Activated B cell treated with CpG ODN at 0.5 μM for 24 hours (primary cell): Measurements from ENCODE around the gene GFRAL. TPM values are rescaled to one million over a fixed set of nuclear protein-coding genes. Genes with fewer than 3 reads are reported as not detected.

ENCODE experiments used
- ATAC-seq: fragments of 200-7000 bp; cut with Tn5 transposase; one replicate; pipeline ENCODE4 v1.10.0; 2021; ENCODE audit warnings: low read depth, mild to moderate bottlenecking, moderate library complexity
- CTCF ChIA-PET: fragments of 350-600 bp; sonication (Branson Sonifier 250); formaldehyde crosslinking; loops from one replicate; lab custom pipeline; 2021; ENCODE audit warnings: antibody characterized with exemption; lab: Charles Lee
- POLR2A ChIA-PET: fragments of 350-600 bp; sonication (Branson Sonifier 250); formaldehyde crosslinking; loops from one replicate; lab custom pipeline; 2021; ENCODE audit warnings: antibody characterized with exemption; lab: Charles Lee
- DNase-seq: peaks from one replicate; pipeline ENCODE4 v3.0.0; 2022
- H3K27ac Mint-ChIP-seq: one replicate; pipeline ENCODE4 v1.8.0; 2020; ENCODE audit warnings: mixed read lengths
- H3K27me3 Mint-ChIP-seq: one replicate; pipeline ENCODE4 v1.8.0; 2021; ENCODE audit warnings: mixed read lengths
- H3K36me3 Mint-ChIP-seq: one replicate; pipeline ENCODE4 v1.8.0; 2021; ENCODE audit warnings: low read depth, mixed read lengths
- H3K4me1 Mint-ChIP-seq: one replicate; pipeline ENCODE4 v1.8.0; 2021; ENCODE audit warnings: mixed read lengths
- H3K4me3 Mint-ChIP-seq: one replicate; pipeline ENCODE4 v1.8.0; 2020; ENCODE audit warnings: mild to moderate bottlenecking, mixed read lengths
- H3K9me3 Mint-ChIP-seq: one replicate; pipeline ENCODE4 v1.8.0; 2020; ENCODE audit warnings: mixed read lengths
- CTCF ChIP-seq: fragments of 200-600 bp; IDR thresholded peaks from one replicate; pipeline ENCODE4 v1.8.0; 2022; ENCODE audit warnings: antibody characterized with exemption, mild to moderate bottlenecking
- intact Hi-C: fragments of 100-400 bp; cut with micrococcal nuclease; formaldehyde crosslinking; loops from one replicate; pipeline ENCODE4 v1.15.1; 2024
- total RNA-seq: library from RNA; stranded (reverse); gene quantifications from 2 replicates; pipeline ENCODE4 v1.2.3, GENCODE V29; 2022

GFRAL gene
- total RNA-seq, 1 donor from 2014 or later, result not detected

GRCh38 chr6:55388211-55388610 lies 60.9 kb downstream of the GFRAL start:
- intact Hi-C loops, result no loop called here
- Mint-ChIP-seq H3K9me3 (no peaks in the 10 kb centered on the region), H3K27me3 (no peaks in the 10 kb centered on the region), H3K4me3 (no peak overlapping the region), H3K4me1 (no peaks in the 10 kb centered on the region), H3K27ac (no peak overlapping the region), H3K36me3 (no peaks in the 10 kb centered on the region)
- no peak for TF ChIP-seq CTCF
- POLR2A ChIA-PET, result no interaction called here
- no peak for DNase-seq
- ATAC-seq, result no peak
- CTCF ChIA-PET, result no interaction called here

GRCh38 chr6:55395871-55396270 lies 68.6 kb downstream of the GFRAL start:
- intact Hi-C loops, result no loop called here
- no peak overlapping the region for H3K27ac Mint-ChIP-seq
- DNase-seq (no peak), ATAC-seq (no peak)
- H3K27me3 Mint-ChIP-seq, result no peaks in the 10 kb centered on the region
- no peak for TF ChIP-seq CTCF
- ChIA-PET CTCF (no interaction called here), POLR2A (no interaction called here)
- H3K4me3 Mint-ChIP-seq, result no peak overlapping the region
- peaks cover 4% of the 10 kb centered on the region for H3K9me3 Mint-ChIP-seq
- H3K36me3 Mint-ChIP-seq, result no peaks in the 10 kb centered on the region
- H3K4me1 Mint-ChIP-seq, result no peaks in the 10 kb centered on the region

- no peak overlapping the region for H3K27ac Mint-ChIP-seq
- CTCF ChIA-PET, result no interaction called here
- no peak overlapping the region for H3K4me3 Mint-ChIP-seq
- no peak for DNase-seq
- H3K4me1 Mint-ChIP-seq, result no peaks in the 10 kb centered on the region
- intact Hi-C loops, result no loop called here
- H3K27me3 Mint-ChIP-seq, result no peaks in the 10 kb centered on the region
- POLR2A ChIA-PET, result no interaction called here
- H3K9me3 Mint-ChIP-seq, result peaks cover 4% of the 10 kb centered on the region
- no peak for TF ChIP-seq CTCF
- no peaks in the 10 kb centered on the region for H3K36me3 Mint-ChIP-seq
- ATAC-seq, result no peak
Observed at GRCh38 chr6:55397986-55398385, 70.7 kb downstream of the GFRAL start.

- ChIA-PET POLR2A (no interaction called here), CTCF (no interaction called here)
- no peak overlapping the region for H3K4me3 Mint-ChIP-seq
- H3K27ac Mint-ChIP-seq, result no peak overlapping the region
- no peaks in the 10 kb centered on the region for H3K27me3 Mint-ChIP-seq
- no peaks in the 10 kb centered on the region for H3K36me3 Mint-ChIP-seq
- no peak for TF ChIP-seq CTCF
- H3K4me1 Mint-ChIP-seq, result no peaks in the 10 kb centered on the region
- peaks cover 4% of the 10 kb centered on the region for H3K9me3 Mint-ChIP-seq
- DNase-seq, result no peak
- no peak for ATAC-seq
- intact Hi-C loops, result no loop called here
Observed at GRCh38 chr6:55399351-55399750, 72.1 kb downstream of the GFRAL start.

GRCh38 chr6:55405474-55406235 lies 78.4 kb downstream of the GFRAL start:
- ATAC-seq, result no peak
- TF ChIP-seq CTCF, result no peak
- Mint-ChIP-seq H3K27me3 (no peaks in the 10 kb centered on the region), H3K27ac (no peak overlapping the region), H3K4me1 (no peaks in the 10 kb centered on the region), H3K36me3 (no peaks in the 10 kb centered on the region), H3K9me3 (peaks cover 5% of the 10 kb centered on the region), H3K4me3 (no peak overlapping the region)
- intact Hi-C loops, result no loop called here
- POLR2A ChIA-PET, result no interaction called here
- CTCF ChIA-PET, result no interaction called here
- no peak for DNase-seq
